Measurements from ENCODE around the gene MAP3K5.

MAP3K5 gene

GRCh38 chr6:136710877-136711552 is 81.3 kb downstream of the MAP3K5 start:
- DNase-seq (ENCODE audit: insufficient read length, low spot score) = no peak
- no peak for FAIRE-seq
- TF ChIP-seq CTCF (IDR thresholded peaks at IDR 0.05; ENCODE audit: insufficient read depth, missing control alignments) = no peak

- TF ChIP-seq CTCF (IDR thresholded peaks at IDR 0.05; ENCODE audit: insufficient read depth, missing control alignments) = no peak
- DNase-seq (ENCODE audit: insufficient read length, low spot score) = no peak
- no peak for FAIRE-seq
Measured at GRCh38 chr6:136709429-136709828, 82.8 kb downstream of the MAP3K5 start.

- TF ChIP-seq CTCF (IDR thresholded peaks at IDR 0.05; ENCODE audit: insufficient read depth, missing control alignments) = no peak
- FAIRE-seq (no peak), DNase-seq (ENCODE audit: insufficient read length, low spot score) (no peak)
Measured at GRCh38 chr6:136706430-136706829, 85.8 kb downstream of the MAP3K5 start.

- TF ChIP-seq CTCF (IDR thresholded peaks at IDR 0.05; ENCODE audit: insufficient read depth, missing control alignments) = no peak
- FAIRE-seq (no peak), DNase-seq (ENCODE audit: insufficient read length, low spot score) (no peak)
Measured at GRCh38 chr6:136703331-136703865, 88.9 kb downstream of the MAP3K5 start.

- FAIRE-seq = no peak
- no peak for DNase-seq (ENCODE audit: insufficient read length, low spot score)
- no peak for TF ChIP-seq CTCF (IDR thresholded peaks at IDR 0.05; ENCODE audit: insufficient read depth, missing control alignments)
Measured at GRCh38 chr6:136701045-136701444, 91.2 kb downstream of the MAP3K5 start.

- no peak for DNase-seq (ENCODE audit: insufficient read length, low spot score)
- no peak for TF ChIP-seq CTCF (IDR thresholded peaks at IDR 0.05; ENCODE audit: insufficient read depth, missing control alignments)
- no peak for FAIRE-seq
Measured at GRCh38 chr6:136699358-136699757, 92.9 kb downstream of the MAP3K5 start.

GRCh38 chr6:136696783-136697364 is 95.4 kb downstream of the MAP3K5 start:
- TF ChIP-seq CTCF (IDR thresholded peaks at IDR 0.05; ENCODE audit: insufficient read depth, missing control alignments) = no peak
- FAIRE-seq (no peak), DNase-seq (ENCODE audit: insufficient read length, low spot score) (no peak)

Measured in D721Med (cell line).